ENCODE measurements around the gene PRR12.
"Not testable (repeated sequence)": the region's sequence is repeated elsewhere in the genome, so short reads cannot be mapped to it uniquely, and the experiment has no call there.

The PRR12 gene

GRCh38 chr19:49624967-49625910 lies 34.3 kb downstream of the PRR12 start:
- DNase-seq: no peak

- DNase-seq: no peak
Measured at GRCh38 chr19:49626226-49626625, 35.2 kb downstream of the PRR12 start.

GRCh38 chr19:49629659-49630058 lies 38.7 kb downstream of the PRR12 start:
- no peak for DNase-seq

DNA sequence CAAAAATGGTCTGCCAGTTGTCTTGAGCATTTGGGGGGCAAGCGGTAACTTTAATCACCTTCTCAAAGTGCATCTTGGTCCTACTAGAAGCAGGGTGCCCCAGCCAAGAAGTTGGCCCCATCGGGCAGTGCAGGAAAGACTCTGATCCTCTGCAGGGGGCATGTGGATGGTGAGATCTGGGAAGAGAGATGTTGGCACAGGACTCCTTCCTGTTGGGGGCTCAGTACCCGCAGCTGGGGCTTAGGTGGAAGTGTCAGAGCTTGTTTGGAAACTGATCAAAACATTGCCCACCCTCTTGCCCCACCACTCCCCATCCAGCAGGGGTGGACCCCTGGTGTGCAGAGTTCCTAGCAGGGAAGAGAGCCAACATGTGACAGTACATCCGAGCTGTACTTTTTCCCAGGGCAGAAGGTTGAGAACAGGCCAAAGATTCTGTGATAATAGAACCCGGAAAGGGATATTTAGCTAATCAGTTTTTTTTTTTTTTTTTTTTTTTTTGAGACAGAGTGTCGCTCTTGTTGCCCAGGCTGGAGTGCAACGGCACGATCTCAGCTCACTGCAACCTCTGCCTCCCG lies 40.1 kb downstream of the PRR12 start:
- DNase-seq: no peak

DNA sequence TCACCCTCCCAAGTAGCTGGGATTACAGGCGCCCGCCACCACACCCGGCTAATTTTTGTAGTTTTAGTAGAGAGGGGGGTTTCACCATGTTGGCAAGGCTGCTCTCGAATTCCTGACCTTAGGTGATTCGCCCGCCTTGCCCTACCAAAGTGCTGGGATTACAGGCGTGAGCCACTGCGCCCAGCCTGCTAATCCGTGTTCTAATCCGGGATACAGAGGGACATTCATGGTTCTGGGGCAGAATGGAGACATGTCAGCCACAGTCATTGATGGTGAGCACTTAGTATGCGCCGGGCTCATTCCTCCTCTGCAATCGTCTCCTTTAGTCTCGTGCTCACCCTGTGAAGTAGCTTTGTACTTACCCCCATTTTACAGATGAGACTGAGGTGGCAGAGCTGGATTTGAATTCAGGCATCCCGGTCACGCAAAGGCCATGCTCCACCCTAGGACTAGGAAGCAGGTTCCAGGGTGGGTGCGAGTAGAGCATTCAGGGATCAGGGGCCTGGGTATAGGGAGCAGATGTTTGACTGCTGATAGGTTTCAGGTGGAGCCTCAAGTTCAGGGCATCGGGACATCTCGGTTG lies 40.7 kb downstream of the PRR12 start:
- no peak for DNase-seq

DNA sequence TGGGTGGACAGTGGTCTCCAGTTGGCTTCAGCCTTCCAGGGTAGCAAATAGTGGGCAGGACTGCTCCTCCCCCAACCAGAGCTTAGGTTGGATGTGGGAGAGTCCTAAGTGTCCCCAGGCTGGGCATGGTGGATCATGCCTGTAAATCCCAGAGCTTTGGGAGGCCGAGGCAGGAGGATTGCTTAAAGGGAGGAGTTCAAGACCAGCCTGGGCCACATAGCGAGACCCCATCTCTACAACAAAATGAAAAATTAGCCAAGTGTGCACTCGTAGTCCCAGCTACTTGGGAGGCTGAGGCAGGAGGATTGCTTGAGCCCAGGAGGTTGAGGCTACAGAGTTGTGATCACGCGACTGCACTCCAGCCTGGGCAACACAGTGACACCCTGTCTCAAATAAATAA lies 41.6 kb downstream of the PRR12 start:
- DNase-seq: no peak

GRCh38 chr19:49633273-49633672 lies 42.3 kb downstream of the PRR12 start:
- not testable (repeated sequence) for DNase-seq

DNA sequence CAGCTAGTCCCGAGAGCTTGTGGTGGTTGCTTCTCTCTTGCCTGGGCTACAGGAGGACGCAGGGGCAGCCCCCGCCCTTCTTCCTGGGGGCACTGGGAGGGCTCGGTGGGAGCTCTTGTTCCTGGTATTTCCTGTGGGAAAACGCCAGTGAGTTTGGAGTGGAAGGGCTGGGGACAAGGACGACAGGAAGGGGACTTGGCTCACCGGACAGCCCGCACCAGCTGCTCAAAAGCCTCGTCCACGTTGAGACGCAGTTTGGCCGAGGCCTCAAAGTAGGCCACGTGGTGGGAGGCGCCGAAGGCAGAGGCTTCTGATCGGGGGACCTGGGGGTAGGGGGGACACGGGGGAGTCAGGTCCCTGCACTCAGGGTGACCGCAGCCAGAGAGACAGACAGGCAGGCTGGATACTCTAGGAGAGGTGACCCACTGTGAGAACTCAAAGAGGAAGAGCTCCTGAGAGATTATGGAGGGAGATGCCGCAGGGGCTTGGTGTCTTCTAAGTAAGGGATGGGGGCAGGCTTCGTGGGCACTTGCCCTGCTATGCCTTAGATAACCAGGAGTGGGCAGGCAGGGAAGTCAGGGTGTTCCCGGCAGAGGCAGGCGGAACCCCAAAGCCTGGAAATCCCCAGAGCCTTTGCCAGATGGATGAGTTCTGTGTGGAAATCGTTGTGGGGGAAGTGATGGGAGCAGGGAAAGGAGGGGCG lies 44.7 kb downstream of the PRR12 start:
- peak; percentile 45 to 77 for DNase-seq

DNA sequence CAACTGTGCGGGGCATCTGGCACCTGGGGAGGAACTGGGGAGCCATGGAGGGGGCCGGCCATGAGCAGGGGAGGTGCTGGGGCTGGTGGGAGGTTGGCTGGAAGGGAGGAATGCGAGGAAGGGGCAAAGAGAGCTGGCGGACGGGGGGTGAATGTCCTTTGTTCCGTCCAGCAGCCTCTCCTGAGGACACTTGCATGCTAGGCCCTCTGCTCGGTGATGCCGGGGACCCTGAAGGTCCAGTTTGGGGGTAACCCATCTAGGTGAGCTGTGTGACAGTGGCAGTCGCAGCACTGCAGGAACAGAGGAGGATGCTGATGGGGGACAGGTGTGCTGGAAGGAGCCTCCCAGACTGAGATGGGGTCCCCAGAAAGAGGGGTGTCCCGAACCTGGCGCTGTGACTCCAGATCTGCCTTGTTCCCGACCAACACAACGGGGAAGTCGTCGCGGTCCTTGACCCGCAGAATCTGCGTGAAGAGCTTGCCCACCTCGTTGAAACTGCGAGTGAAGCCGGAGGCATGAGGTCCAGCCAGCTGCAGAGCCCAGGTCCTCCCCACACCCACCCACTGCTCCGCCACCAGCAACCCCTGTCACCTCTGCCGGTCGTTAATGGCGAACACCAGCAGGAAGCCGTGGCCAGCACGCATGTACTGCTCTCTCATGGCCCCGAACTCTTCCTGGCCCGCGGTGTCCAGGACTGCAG lies 45.4 kb downstream of the PRR12 start:
- DNase-seq: no peak

GRCh38 chr19:49637821-49638738 lies 47.1 kb downstream of the PRR12 start:
- DNase-seq: peak; percentile 47 to 50

- no peak for DNase-seq
Measured at GRCh38 chr19:49639401-49640112, 48.6 kb downstream of the PRR12 start.

- peak; percentile 100 for DNase-seq
Measured at GRCh38 chr19:49640113-49640898, 49.3 kb downstream of the PRR12 start, which contains the start of gene RRAS. Gene RRAS (minus strand): TSS chr19:49640143. CDS start chr19:49640098, 45 bp downstream.

DNA sequence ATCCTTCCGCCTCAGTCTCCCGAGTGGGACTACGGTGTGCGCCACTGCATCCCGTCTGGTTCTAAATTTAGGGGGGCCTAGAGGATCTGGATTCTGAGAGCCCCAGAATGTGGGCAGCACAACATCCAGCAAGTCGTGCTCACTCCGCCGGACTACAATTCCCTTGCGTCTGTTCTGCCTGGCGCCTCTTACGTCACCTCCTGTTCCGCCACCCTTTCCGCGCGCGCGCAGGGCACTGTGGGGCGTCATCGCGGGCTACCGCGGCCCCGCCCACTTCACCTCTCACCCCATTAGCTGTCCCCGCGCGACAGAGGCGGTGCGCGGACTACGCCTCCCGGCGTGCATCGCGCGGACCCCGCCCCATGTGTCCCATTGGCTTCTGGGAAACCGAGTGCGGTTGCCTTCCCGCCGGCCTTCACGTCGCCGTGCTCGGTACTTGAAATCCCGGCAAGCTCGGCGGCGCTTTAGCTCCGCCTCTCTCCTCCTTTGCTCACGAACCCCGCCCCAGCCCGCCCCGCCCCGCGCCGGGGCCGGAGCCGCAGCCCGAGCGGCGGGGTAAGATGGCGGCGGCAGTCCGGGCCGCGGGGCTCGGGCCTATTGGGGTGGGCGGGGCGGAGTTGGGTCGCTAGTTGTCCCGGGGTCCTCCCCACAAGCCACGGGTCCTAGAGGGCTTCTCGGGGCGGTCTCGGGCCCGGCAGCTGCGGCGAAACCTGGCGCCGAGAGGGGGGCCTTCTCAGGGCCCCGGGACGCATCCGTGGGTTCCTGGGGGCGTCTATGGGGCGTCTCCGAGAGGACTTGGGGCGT lies 50.9 kb downstream of the PRR12 start, which contains the start of gene SCAF1:
SCAF1 (plus strand) TSS at position 522 of the 804 bp plus-strand sequence. CDS start 2,818 bp downstream, outside the sequence.
- DNase-seq: peak; percentile 99

- no peak for DNase-seq
Measured at GRCh38 chr19:49642492-49643035, 51.6 kb downstream of the PRR12 start.

GRCh38 chr19:49643466-49643865 lies 52.5 kb downstream of the PRR12 start:
- no peak for DNase-seq

DNA sequence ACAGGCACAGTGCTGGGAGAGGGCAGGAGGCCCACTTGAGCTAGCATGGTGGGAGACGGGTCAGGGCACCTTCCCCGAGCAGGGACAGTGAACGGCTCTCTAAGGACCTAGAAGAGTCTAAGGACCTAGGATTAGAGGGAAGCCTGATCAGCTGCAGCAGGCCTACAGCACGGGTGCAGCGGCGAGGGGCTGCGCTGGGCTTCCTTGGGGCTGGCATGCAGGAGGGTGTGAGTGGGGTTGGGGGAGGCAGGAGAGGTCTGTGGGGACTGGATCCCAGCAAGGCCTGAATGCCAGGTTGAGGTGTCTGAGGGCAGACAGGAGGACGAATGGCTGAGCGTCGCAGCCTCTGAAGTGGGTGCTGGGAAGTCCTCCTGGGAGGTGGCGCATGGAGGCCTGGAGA lies 54.6 kb downstream of the PRR12 start:
- DNase-seq: no peak

DNA sequence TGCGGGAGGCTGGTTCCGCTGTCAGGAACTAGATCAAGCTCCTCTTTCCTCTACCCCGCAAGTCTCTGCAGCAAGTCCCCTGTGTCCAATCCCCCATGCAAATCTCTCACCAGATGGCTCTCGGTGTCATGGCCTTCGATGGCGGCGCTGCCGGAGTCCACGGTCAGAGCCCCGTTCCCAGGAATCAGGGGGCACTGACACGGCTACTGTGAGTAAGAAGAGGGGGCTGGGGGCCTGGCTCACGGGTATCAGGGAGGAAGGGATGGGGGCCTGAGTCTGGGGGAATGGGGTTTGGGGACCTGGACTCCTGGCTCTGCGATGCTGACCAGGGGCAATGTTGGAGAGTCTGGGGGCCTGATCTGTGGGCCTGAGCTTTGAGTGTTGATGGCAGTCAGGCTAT lies 55.0 kb downstream of the PRR12 start:
- DNase-seq: no peak

DNA sequence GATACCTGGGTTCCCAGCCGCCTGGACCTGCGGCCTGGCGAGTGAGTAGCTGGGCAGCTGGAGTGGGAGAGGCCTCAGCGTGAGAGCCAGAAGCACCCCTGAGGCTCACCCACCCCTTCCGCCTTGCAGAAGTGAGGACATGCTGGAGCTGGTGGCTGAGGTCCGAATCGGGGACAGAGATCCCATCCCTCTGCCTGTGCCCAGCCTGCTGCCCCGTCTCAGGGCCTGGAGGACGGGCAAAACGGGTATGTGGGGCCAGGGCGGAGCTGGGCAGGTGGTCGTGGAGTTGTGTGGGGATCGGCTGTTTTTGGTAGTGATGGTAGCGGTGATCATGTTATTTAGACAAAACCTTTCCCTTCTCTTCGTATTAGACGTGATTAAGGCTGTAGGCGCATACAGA lies 55.6 kb downstream of the PRR12 start:
- DNase-seq: no peak
